ENCODE data around the gene AGMO. TPM values are rescaled to one million over a fixed set of nuclear protein-coding genes. Genes with fewer than 3 reads are reported as not detected.

The AGMO gene
- total RNA-seq, 1 experiment from 2014 or later = 13.2 TPM

GRCh38 chr7:15507171-15507570 lies 54.6 kb downstream of the AGMO start:
- no peak overlapping the region for H3K4me3 Mint-ChIP-seq (ENCODE audit: low read depth, unreplicated experiment)
- TF ChIP-seq, protein P1, sequence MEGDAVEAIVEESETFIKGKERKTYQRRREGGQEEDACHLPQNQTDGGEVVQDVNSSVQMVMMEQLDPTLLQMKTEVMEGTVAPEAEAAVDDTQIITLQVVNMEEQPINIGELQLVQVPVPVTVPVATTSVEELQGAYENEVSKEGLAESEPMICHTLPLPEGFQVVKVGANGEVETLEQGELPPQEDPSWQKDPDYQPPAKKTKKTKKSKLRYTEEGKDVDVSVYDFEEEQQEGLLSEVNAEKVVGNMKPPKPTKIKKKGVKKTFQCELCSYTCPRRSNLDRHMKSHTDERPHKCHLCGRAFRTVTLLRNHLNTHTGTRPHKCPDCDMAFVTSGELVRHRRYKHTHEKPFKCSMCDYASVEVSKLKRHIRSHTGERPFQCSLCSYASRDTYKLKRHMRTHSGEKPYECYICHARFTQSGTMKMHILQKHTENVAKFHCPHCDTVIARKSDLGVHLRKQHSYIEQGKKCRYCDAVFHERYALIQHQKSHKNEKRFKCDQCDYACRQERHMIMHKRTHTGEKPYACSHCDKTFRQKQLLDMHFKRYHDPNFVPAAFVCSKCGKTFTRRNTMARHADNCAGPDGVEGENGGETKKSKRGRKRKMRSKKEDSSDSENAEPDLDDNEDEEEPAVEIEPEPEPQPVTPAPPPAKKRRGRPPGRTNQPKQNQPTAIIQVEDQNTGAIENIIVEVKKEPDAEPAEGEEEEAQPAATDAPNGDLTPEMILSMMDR (IDR thresholded peaks at IDR 0.05; ENCODE audit: unreplicated experiment) = no peak
- no peak for DNase-seq
- no peak overlapping the region for H3K27ac Mint-ChIP-seq (ENCODE audit: unreplicated experiment)
- intact Hi-C loops (cut with micrococcal nuclease; ENCODE audit: unreplicated experiment) = no loop called here
- no peaks in the 10 kb centered on the region for H3K9me3 Mint-ChIP-seq (ENCODE audit: low read depth, unreplicated experiment)
- CTCF ChIA-PET = interaction anchor here (0.7 kb wide), 1 partner anchor 54 kb away, joined by 3 read pairs; no protein-coding TSS in a partner anchor
- H3K4me1 Mint-ChIP-seq (ENCODE audit: low read depth, unreplicated experiment) = no peaks in the 10 kb centered on the region
- H3K27me3 Mint-ChIP-seq (ENCODE audit: unreplicated experiment) = no peaks in the 10 kb centered on the region
- no TSS peak for BruUV-seq (replicated peaks)
- H3K36me3 Mint-ChIP-seq (ENCODE audit: insufficient read depth, unreplicated experiment) = no peaks in the 10 kb centered on the region

GRCh38 chr7:15505761-15506160 lies 56.1 kb downstream of the AGMO start:
- CTCF ChIA-PET = no interaction called here
- BruUV-seq (replicated peaks) = no TSS peak

DNA sequence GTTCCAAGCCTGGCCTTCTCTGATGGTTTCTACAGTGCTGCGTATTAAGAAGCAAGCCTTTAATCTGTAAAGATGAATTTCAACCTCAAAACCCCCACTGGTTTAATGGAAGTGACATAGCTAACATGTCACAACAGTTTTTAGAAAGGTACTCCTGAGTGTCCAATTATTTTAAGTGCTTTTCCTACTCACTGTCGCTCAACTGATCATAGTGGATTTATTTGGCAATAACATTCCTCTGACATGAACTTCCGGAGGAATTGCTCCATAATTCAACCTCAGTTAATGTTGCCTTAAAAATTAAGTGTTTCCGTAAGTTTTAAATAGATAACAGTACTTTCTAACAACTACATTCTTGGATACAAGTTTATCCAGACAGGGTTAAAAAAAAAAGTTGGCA lies 57.5 kb downstream of the AGMO start:
- no TSS peak for BruUV-seq (replicated peaks)
- TF ChIP-seq, protein P1 (IDR thresholded peaks at IDR 0.05; ENCODE audit: unreplicated experiment) = no peak
- DNase-seq = no peak
- CTCF ChIA-PET = no interaction called here
- intact Hi-C loops (cut with micrococcal nuclease; ENCODE audit: unreplicated experiment) = loop anchor here (2.0 to 5.0 kb wide), 2 partner anchors 50 to 218 kb away; no protein-coding TSS in a partner anchor
- no peaks in the 10 kb centered on the region for H3K9me3 Mint-ChIP-seq (ENCODE audit: low read depth, unreplicated experiment)
- H3K27me3 Mint-ChIP-seq (ENCODE audit: unreplicated experiment) = no peaks in the 10 kb centered on the region
- no peak overlapping the region for H3K27ac Mint-ChIP-seq (ENCODE audit: unreplicated experiment)
- H3K36me3 Mint-ChIP-seq (ENCODE audit: insufficient read depth, unreplicated experiment) = no peaks in the 10 kb centered on the region
- H3K4me1 Mint-ChIP-seq (ENCODE audit: low read depth, unreplicated experiment) = no peaks in the 10 kb centered on the region
- H3K4me3 Mint-ChIP-seq (ENCODE audit: low read depth, unreplicated experiment) = no peak overlapping the region

More at GRCh38 chr7:15505761-15506160, 56.1 kb downstream of the AGMO start:
- Mint-ChIP-seq H3K4me1 (ENCODE audit: low read depth, unreplicated experiment) (no peaks in the 10 kb centered on the region), H3K36me3 (ENCODE audit: insufficient read depth, unreplicated experiment) (no peaks in the 10 kb centered on the region), H3K9me3 (ENCODE audit: low read depth, unreplicated experiment) (no peaks in the 10 kb centered on the region), H3K4me3 (ENCODE audit: low read depth, unreplicated experiment) (no peak overlapping the region), H3K27ac (ENCODE audit: unreplicated experiment) (no peak overlapping the region), H3K27me3 (ENCODE audit: unreplicated experiment) (no peaks in the 10 kb centered on the region)
- DNase-seq = no peak
- TF ChIP-seq, protein P1 (IDR thresholded peaks at IDR 0.05; ENCODE audit: unreplicated experiment) = no peak
- intact Hi-C loops (cut with micrococcal nuclease; ENCODE audit: unreplicated experiment) = loop anchor here (2.0 kb wide), 1 partner anchor 49 kb away; no protein-coding TSS in a partner anchor

DNA sequence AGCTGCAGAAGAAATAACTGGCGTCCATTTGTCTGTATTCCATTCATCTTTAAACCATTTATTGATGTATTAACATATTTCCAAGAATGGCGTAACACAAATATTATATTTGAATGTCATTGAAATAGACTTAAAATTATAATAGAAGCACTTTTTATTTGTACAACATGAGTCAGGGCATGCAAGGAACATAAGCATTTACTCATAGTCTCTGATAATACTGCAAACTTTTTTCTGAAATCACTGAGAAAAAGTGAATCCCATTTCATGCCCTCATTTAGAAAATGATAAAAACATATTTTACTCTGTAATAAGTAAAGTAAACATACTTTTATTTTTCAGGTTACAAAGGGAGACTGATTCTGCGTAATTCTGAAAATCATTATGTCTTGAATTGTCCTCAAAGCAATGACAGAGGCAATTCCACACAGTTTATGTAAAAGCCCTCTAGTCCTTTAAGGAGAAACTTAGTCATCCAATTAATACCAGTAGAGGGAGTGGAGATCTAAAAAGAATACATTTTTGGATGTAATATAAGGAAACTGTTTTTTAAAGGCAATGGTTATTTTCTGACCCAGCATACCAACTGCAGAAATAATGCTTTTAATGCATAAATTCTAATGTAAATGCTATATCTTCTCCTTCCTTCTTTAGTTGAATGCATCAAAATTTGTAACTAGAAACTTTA lies 58.1 kb downstream of the AGMO start:
- no peaks in the 10 kb centered on the region for H3K36me3 Mint-ChIP-seq (ENCODE audit: insufficient read depth, unreplicated experiment)
- H3K9me3 Mint-ChIP-seq (ENCODE audit: low read depth, unreplicated experiment) = no peaks in the 10 kb centered on the region
- no peaks in the 10 kb centered on the region for H3K27me3 Mint-ChIP-seq (ENCODE audit: unreplicated experiment)
- no TSS peak for BruUV-seq (replicated peaks)
- no peak overlapping the region for H3K27ac Mint-ChIP-seq (ENCODE audit: unreplicated experiment)
- no peaks in the 10 kb centered on the region for H3K4me1 Mint-ChIP-seq (ENCODE audit: low read depth, unreplicated experiment)
- no peak overlapping the region for H3K4me3 Mint-ChIP-seq (ENCODE audit: low read depth, unreplicated experiment)
- CTCF ChIA-PET = no interaction called here
- TF ChIP-seq, protein P1 (IDR thresholded peaks at IDR 0.05; ENCODE audit: unreplicated experiment) = peak; percentile 25
- DNase-seq = no peak
- intact Hi-C loops (cut with micrococcal nuclease; ENCODE audit: unreplicated experiment) = loop anchor here (2.0 to 5.0 kb wide), 2 partner anchors 51 to 219 kb away; no protein-coding TSS in a partner anchor

Measured in Calu3 (cell line).